Amniotic epithelial cell (primary cell): Measurements from ENCODE around the gene GRID2IP.

ENCODE experiments used
- DNase-seq: peaks from one replicate; pipeline ENCODE4 v3.0.0-alpha.2; 2010; ENCODE audit warnings: low read depth

Gene GRID2IP

DNA sequence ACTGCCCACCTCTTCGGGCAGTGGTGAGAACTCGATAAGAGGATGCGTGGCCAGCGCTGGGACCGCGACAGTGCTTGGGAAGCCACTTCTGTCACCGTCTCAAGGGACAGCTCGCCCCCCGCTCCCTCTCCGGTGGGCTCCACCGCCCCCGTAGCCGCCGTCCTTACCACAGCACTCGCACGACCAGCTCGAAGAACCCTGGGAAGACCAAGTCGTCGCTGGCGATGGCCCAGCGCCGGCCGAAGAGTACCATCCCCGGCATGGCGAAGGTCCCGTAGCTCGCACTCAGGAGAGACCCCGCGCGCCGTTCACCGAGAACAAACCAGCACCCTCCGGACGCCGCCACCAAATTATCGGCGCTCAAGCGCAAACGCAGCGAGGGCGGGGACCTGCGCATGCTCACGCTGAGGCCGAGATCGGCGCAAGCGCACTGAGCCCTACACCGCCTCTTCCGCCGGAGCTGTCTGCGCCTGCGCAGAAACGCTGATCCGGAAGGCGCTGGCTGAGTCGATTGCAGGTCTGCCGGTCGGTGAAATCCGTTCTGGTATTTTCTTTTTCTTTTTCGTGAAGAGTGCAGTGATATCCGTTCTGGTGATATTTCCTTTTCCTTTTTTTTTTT, 103.6 kb downstream of the GRID2IP start, which contains the start of gene DAGLB:
Gene DAGLB (minus strand): TSS at position 374 of the 619 bp plus-strand sequence. CDS start 112 bp downstream, at position 262.
- peak; percentile 81 for DNase-seq
